MM.1S (cell line): ENCODE data around the gene TRDN.

Source experiments
- DNase-seq: peaks from one replicate; pipeline ENCODE4 v3.0.0-alpha.2; 2015
- H2AFZ ChIP-seq: fragments of 300-600 bp; sonication (generic); 2 replicates; pipeline ENCODE4 v1.6.0; 2016; ENCODE audit warnings: antibody characterized with exemption, low read length
- H3F3A ChIP-seq: fragments of 300-600 bp; sonication (generic); 2 replicates; pipeline ENCODE4 v1.6.1; 2016; ENCODE audit warnings: mild to moderate bottlenecking, antibody characterized with exemption, low read length, moderate library complexity, mixed read lengths; ENCODE audit not compliant: insufficient read depth
- H3K27ac ChIP-seq: fragments of 300-600 bp; sonication (generic); 2 replicates; pipeline ENCODE4 v1.5.1; 2016; ENCODE audit warnings: mild to moderate bottlenecking, low read length
- H3K27me3 ChIP-seq: fragments of 300-600 bp; sonication (generic); replicated peaks from 2 replicates; pipeline ENCODE4 v1.6.0; 2016; ENCODE audit warnings: low read length; ENCODE audit not compliant: insufficient read depth
- H3K36me3 ChIP-seq: fragments of 300-600 bp; sonication (generic); replicated peaks from 2 replicates; pipeline ENCODE4 v1.6.1; 2016; ENCODE audit warnings: mild to moderate bottlenecking, low read length, mixed read lengths; ENCODE audit not compliant: insufficient read depth
- H3K4me1 ChIP-seq: fragments of 300-600 bp; sonication (generic); 2 replicates; pipeline ENCODE4 v1.6.1; 2016; ENCODE audit warnings: low read length, mixed read lengths
- H3K4me2 ChIP-seq: fragments of 300-600 bp; sonication (generic); 2 replicates; pipeline ENCODE4 v1.6.0; 2016; ENCODE audit warnings: low read depth, low read length
- H3K4me3 ChIP-seq: fragments of 300-600 bp; sonication (generic); 2 replicates; pipeline ENCODE4 v1.5.1; 2016; ENCODE audit warnings: low read length, mixed read lengths
- H3K79me2 ChIP-seq: fragments of 300-600 bp; sonication (generic); 2 replicates; pipeline ENCODE4 v1.6.1; 2016; ENCODE audit warnings: mixed run types, low read length, mixed read lengths
- H3K9ac ChIP-seq: fragments of 300-600 bp; sonication (generic); 2 replicates; pipeline ENCODE4 v1.6.1; 2016; ENCODE audit warnings: low read length, mixed read lengths
- H3K9me2 ChIP-seq: fragments of 300-600 bp; sonication (generic); replicated peaks from 2 replicates; pipeline ENCODE4 v1.6.1; 2016; ENCODE audit warnings: mild to moderate bottlenecking, low read length, mixed read lengths; ENCODE audit not compliant: insufficient read depth
- H3K9me3 ChIP-seq: fragments of 300-600 bp; sonication (generic); replicated peaks from 2 replicates; pipeline ENCODE4 v1.6.1; 2016; ENCODE audit warnings: mild to moderate bottlenecking, low read length, mixed read lengths; ENCODE audit not compliant: insufficient read depth
- H4K20me1 ChIP-seq: fragments of 300-600 bp; sonication (generic); 2 replicates; pipeline ENCODE4 v1.6.1; 2016; ENCODE audit warnings: mild to moderate bottlenecking, low read length, moderate library complexity, mixed read lengths; ENCODE audit not compliant: insufficient read depth
- CTCF ChIP-seq: fragments of 300-600 bp; sonication (generic); IDR thresholded peaks from 2 replicates; pipeline ENCODE4 v1.5.1; 2016; ENCODE audit warnings: antibody characterized with exemption, low read length, mixed read lengths
- EZH2 ChIP-seq: fragments of 300-600 bp; sonication (generic); optimal IDR thresholded peaks from 2 replicates; pipeline ENCODE3; 2017; ENCODE audit warnings: low read depth, mild to moderate bottlenecking, antibody characterized with exemption, low read length, mixed read lengths
- EZH2phosphoT487 ChIP-seq: fragments of 300-600 bp; sonication (generic); IDR thresholded peaks from 2 replicates; pipeline ENCODE4 v1.6.1; 2018; ENCODE audit warnings: antibody characterized with exemption, low read length

Gene TRDN

GRCh38 chr6:123427008-123427407 lies 209.7 kb downstream of the TRDN start:
- no peak overlapping the region for H2AFZ ChIP-seq
- H3K9me3 ChIP-seq = no peaks in the 10 kb centered on the region
- no peak overlapping the region for H3K4me3 ChIP-seq
- no peaks in the 10 kb centered on the region for H3K79me2 ChIP-seq
- no peaks in the 10 kb centered on the region for H3K36me3 ChIP-seq
- H3K9ac ChIP-seq = no peak overlapping the region
- H3K4me1 ChIP-seq = no peaks in the 10 kb centered on the region
- no peaks in the 10 kb centered on the region for H3F3A ChIP-seq
- no peaks in the 10 kb centered on the region for H3K9me2 ChIP-seq
- no peak overlapping the region for H3K4me2 ChIP-seq
- H3K27ac ChIP-seq = no peak overlapping the region
- TF ChIP-seq EZH2phosphoT487 (no peak), EZH2 (no peak), CTCF (no peak)
- DNase-seq = no peak
- no peaks in the 10 kb centered on the region for H4K20me1 ChIP-seq
- H3K27me3 ChIP-seq = no peaks in the 10 kb centered on the region

GRCh38 chr6:123423130-123423529 lies 213.6 kb downstream of the TRDN start:
- Histone ChIP-seq H2AFZ (no peak overlapping the region), H3K27me3 (no peaks in the 10 kb centered on the region), H3K4me2 (no peak overlapping the region), H3K79me2 (no peaks in the 10 kb centered on the region), H3K36me3 (no peaks in the 10 kb centered on the region), H3K9ac (no peak overlapping the region), H3K4me3 (no peak overlapping the region), H3K4me1 (no peaks in the 10 kb centered on the region), H4K20me1 (no peaks in the 10 kb centered on the region), H3F3A (no peaks in the 10 kb centered on the region), H3K27ac (no peak overlapping the region), H3K9me3 (no peaks in the 10 kb centered on the region), H3K9me2 (no peaks in the 10 kb centered on the region)
- DNase-seq = no peak
- TF ChIP-seq CTCF = no peak
- TF ChIP-seq EZH2 = no peak
- no peak for TF ChIP-seq EZH2phosphoT487

- no peak for DNase-seq
- TF ChIP-seq CTCF (no peak), EZH2phosphoT487 (no peak), EZH2 (no peak)
- Histone ChIP-seq H3K9me3 (no peaks in the 10 kb centered on the region), H3K4me3 (no peak overlapping the region), H2AFZ (no peak overlapping the region), H3K27me3 (no peaks in the 10 kb centered on the region), H3K36me3 (no peaks in the 10 kb centered on the region), H3K9ac (no peak overlapping the region), H3K27ac (no peak overlapping the region), H3K79me2 (no peaks in the 10 kb centered on the region), H3K9me2 (no peaks in the 10 kb centered on the region), H3K4me2 (no peak overlapping the region), H4K20me1 (no peaks in the 10 kb centered on the region), H3K4me1 (no peaks in the 10 kb centered on the region), H3F3A (no peaks in the 10 kb centered on the region)
Measured at GRCh38 chr6:123420512-123420911, 216.2 kb downstream of the TRDN start.
